Epithelial cell of prostate (primary cell): ENCODE results near the gene VAV2.
"Not testable (repeated sequence)": the region's sequence is repeated elsewhere in the genome, so short reads cannot be mapped to it uniquely, and the experiment has no call there.

Source experiments
- DNase-seq: peaks from one replicate; pipeline ENCODE4 v3.0.0-alpha.2; 2011; ENCODE audit warnings: low read depth, low spot score
- H3K27ac ChIP-seq: fragments of 450-650 bp; 2 replicates; pipeline ENCODE4 v1.5.1; 2017; ENCODE audit warnings: mild to moderate bottlenecking

Gene VAV2

DNA sequence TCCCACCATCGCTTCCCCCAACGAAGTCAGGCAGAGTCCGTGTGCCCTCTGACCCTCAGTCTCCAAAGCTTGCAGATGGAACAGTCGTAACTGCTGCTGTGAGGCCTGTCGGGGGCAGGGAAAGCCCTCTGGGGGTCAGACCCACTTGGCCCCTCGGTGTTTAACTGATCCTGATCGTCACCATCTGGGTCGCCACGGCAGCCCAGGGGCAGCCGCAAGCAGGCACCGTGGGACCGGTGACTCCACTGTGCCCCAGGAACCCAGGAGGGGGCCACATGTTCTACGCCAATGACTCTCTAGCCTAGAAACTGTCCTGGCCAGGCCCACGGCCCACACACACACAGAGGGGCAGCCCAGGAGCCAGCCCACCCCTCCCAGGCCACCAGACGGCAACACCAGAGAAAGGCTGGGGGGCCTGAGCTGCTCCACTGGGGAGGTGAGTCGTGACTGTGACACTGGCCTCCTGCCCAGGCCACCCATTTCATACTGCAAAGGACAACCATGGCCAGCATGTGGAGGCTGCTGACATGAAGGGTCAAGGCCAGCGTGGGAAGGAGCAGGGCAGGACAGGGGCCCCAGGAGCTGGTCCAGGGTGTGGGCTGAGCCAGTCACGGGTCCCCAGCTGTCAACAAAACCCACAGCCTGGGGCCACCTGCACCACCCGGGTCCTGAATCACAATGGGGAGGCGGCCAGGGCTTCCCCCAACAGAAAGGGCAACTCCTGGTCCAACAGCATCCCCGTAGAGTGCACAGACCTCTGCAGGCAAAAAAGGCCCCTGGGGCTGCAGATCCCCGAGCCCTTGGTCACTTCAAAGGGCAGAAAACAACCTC, 20.8 kb downstream of the VAV2 start:
- no peak overlapping the region for H3K27ac ChIP-seq
- DNase-seq: no peak

DNA sequence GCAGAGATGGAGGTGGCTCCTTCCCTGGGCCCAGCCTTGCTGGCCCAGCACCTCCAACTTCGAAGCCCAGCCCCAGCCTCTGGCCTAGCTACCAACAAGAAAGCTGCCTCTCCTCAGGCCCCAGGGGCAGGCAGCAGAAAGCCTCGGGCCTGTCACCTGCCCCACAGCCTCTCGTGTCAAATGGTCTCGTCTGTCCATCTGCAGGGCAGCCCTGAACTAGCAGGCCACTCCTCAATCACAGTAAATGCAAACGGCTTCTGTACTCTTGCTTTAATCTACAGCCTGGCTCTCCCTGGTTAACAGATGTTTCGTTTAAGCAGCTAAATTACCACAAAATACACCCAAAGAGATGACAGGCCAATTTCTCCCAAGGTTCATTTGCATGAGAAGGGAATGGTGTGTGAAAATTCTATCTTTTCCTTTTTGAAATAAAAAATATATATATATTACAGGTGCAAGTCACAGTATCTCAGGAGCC, 21.5 kb downstream of the VAV2 start:
- no peak for DNase-seq

DNA sequence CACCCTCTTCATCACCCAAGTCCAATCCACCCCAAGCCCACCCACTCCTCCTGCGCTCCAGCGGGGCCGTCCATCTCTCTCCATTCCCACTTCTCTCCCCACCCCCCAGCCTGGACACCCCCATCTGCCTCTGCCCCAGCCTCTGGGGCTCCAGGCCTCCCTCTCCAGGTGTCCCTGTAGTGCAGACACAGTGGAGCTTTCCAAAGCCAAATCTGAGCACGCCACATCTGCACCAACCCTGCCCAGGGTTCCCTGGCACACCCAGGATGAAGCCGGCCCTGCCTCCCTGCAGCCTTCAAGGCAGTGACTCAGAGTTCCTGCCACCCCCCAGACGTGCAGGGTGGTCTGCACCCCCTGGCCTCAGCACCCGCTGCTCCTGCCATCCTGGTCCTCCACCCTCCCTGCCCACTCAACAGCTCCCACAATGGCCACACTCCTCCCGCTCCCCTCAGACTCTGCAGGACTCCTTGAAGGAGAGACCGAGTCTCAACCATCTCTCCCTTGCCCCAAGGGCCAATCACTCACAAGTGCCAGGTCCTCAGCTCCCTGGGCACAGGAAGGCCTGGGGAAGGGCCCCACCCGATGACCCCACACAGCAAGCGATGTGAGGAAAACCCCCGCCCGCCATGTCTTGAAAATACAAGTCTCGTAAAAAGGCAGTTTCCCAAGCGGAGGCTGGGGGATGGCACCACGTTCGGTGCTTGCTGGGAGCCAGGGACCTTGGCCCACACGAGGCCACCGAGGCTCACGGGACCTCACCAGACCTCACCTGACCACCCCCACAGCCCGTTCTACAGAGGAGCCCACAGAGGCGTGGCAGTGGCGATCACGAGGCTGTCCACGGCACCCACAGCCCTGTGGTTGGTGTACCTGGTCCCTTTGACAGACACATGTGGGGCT, 22.2 kb downstream of the VAV2 start:
- no peak overlapping the region for H3K27ac ChIP-seq
- DNase-seq: no peak

More for the DNA sequence above, 21.5 kb downstream of the VAV2 start:
- no peak overlapping the region for H3K27ac ChIP-seq

DNA sequence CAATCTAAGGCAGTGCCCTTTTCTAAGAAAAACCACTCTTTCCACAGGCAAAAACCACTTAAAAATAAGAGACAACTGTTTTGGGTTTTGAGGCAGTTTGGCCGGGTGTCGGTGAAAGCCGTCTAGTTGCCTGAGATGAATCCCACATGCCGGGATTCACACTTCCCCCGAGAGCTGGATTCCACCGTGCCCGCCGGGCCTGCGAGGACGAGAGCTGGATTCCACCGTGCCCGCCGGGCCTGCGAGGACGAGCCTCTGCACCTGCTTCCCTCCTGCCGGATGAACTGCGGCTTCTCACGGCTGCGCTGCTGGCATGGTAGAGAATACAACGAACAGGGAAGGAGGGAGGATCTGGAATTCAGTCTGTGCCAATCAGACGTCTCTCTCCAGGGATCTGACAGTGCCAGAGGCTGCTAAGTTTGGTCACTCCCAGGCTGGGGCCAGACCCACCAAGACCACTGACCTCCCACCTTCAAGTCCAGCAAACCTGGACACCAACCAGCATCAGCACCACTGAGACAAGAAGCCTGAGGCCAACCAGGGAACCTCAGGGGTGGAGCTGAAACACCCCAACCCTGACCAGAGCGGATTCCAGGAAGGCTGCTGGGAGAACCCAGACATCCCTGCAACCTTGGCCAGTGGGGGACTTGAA, 23.0 kb downstream of the VAV2 start:
- no peak for DNase-seq
- no peak overlapping the region for H3K27ac ChIP-seq

DNA sequence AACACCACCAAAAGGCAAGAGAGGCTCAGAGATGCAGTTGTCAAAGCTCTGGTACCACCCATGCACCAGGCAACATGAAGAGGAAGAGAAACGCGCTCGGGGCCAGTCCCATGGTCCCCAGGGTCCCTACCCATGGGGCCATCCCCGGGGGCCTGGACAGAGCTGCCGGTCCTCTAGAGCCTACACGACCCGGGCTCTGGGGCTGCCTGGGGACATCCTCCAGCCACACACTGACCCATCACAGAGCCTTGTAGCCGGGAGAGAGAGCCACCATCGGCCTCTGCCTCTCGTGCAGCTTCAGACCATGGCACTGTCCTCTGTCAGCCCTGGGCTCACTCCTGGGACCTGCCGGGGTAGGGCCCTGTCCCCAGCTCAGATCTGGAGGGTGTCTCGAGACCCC, 23.7 kb downstream of the VAV2 start:
- no peak for DNase-seq
- no peak overlapping the region for H3K27ac ChIP-seq

DNA sequence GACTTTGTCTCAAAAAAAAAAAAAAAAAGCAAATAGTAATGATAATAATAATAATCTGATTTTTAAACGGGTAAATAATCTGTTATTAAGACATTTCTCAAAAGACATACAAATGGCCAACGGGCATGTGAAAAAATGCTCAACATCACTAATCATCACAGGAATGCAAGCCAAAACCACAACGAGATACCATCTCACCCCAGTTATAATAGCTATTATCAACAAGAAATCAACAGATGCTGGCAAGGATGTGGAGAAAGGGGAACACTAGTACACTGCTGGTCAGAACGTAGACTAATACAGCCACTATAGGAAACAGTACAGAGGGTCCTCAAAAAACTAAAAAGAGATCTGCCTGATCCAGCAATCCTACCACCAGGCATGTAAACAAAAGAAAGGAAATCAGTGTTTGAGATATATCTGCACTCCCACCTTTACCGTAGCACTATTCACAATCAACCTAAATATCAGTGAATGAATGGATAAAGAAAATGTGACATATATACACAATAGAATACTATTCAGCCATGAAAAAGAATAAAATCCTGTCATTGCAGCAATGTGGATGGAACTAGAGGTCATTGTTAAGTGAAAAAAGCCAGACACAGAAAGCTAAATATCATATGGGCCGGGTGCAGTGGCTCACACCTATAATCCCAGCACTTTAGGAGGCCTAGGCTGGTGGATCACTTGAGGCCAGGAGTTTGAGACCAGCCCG, 24.9 kb downstream of the VAV2 start:
- no peak overlapping the region for H3K27ac ChIP-seq
- DNase-seq: no peak

DNA sequence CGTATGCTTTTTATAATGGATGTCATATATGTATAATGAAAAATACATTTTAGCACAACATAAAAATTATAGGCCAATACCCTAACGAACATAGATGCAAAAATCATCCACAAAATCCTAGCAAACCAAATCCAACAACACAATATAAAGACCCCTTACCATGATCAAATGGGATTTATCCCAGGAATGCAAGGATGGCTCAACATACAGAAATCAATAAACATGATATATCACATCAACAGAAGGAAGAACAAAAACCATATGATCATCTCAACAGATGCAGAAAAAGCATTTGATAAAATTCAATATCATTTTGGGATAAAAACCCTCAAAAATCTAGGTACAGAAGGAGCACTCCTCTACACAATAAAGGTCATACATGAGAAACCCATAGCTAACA, 27.7 kb downstream of the VAV2 start:
- no peak overlapping the region for H3K27ac ChIP-seq

DNA sequence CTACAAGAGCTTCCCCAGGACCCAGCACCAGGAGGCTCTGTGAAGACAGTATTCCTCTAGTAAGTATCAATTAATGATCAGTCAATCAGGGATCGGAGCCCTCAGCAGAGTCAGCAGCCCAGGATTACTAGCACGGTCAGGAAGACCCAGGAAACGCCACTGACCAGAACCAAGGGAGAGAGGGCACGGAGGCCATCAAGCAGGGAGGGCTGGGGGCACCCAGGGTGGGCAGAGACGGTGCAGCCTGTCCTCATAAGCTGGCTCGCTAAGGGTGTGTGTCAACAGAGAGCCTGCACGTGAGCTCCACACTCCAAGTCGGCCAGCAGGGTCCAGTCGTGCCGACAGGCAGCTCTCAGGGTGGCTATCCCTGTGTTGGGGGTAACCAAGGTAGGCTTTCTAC, 29.0 kb downstream of the VAV2 start:
- no peak for DNase-seq
- H3K27ac ChIP-seq: no peak overlapping the region

More for the DNA sequence above, 27.7 kb downstream of the VAV2 start:
- no peak for DNase-seq

DNA sequence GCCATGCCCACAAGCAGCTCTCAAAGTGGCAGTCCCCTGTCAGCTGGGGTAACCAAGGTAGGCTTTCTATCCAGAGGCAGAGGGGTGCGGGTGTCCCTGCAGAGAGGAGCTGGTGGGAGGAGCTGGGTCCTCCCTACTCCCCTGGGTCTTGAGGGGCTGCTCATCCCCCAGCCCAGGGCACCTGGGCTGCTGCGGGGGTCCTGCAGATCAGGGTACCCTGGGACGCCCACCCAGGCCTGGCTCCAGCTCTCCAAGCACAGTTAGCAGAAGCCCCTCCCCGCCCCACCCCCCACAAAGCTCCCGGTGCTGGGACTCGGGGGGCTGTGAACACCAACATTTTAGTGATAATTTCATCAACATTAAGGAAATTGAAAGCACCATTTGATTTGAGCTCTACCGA, 29.8 kb downstream of the VAV2 start:
- H3K27ac ChIP-seq: no peak overlapping the region
- DNase-seq: no peak

DNA sequence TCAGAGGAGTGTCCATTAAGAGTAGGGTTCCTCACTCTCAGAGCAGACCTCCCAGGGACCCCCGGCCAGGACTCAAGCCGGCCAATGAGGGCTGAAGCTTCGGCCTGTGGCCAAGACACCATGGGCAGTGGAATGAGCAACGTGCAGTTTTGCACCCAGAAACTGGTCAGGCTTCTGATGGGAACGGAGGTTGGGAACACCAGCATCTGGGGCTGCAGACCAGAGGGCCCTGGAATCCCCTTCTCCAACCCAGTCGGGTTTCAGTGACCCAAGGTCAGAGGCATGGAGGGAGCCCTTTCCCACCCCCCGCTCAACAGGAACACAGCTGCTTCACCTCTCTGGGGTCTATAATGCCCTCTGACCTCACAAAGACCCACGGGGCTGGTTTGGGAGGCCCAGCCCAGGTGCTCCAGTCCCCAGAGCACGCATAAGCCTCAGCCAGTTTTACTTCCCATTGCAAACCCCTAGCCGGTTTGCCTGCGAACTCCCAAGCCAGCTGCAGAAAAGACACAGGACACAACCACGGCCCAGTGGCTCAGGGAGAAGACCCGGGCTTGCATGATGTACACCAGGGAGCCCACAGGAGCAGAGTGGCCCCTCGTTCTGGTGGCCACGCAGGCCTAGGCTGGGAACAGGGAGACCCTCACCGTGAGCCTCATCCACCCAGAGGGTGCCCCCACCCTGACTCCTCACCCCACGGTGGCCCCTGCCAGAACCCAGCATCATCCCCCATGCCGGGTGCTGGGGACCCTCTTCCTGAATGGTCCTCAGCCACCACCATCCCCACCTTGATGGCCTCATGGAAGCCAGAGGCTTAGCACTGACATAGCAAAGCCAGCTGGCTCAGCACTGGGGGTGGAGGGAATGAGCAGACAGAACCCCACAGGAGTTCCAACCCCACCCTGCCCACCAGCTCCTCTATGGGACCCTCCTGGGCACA, 30.6 kb downstream of the VAV2 start:
- DNase-seq: no peak
- H3K27ac ChIP-seq: no peak overlapping the region

DNA sequence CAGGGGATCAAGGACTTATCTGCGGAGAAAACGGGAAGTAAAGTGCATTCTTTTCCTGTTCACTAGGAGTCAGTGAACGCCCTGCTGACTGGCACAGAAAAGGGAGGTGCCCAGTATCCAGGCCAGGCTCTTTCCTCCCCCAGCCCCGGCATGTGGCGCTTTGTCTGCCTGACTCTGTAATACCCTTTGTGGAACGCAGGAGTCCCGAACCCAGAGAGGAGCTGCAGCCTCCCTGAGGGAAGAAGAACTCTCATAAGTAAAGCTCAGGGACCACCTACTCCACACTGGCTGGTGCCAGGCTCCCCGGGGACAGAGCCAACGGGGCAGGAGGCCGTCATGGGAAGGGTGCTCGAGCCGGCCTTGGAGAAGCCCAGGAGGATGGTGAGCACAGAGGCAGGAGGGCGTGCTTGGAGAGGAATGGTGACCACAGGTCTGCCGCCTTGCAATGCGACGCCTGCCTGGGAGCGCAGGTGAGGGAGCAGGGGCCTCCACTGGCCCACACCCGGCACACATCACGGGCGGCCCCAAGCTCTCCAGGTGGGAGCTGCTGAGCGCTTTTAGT, 31.5 kb downstream of the VAV2 start:
- DNase-seq: no peak
- H3K27ac ChIP-seq: no peak overlapping the region

DNA sequence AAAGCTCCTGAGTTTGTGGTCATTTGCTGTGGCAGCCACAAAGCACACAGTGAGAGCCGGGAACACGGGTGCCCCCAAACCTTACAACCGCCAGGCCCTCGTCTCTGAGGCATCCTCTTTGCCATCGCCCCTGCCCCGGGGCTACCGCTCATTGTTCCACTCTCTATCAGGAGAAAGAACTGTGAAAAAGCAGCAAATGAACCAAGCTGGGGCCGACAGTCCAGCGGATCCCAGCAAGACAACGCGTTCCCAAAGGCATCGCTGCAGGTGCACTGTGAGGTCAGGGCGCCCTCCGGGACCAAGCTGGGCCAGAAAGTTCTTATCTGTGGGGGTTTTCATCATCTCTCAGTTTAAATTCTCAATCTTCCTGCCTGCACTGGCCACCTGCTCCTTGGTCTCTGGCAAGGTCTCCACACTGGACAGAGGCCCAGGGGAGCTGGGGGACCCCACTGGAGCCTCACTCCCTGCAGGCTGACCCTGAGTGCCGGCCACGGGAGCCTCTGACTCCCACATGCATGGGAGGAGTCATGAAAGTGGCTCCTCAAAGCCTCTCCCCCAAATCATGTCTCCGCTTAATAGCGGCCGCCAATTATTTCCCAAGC, 32.1 kb downstream of the VAV2 start:
- no peak for DNase-seq
- no peak overlapping the region for H3K27ac ChIP-seq

DNA sequence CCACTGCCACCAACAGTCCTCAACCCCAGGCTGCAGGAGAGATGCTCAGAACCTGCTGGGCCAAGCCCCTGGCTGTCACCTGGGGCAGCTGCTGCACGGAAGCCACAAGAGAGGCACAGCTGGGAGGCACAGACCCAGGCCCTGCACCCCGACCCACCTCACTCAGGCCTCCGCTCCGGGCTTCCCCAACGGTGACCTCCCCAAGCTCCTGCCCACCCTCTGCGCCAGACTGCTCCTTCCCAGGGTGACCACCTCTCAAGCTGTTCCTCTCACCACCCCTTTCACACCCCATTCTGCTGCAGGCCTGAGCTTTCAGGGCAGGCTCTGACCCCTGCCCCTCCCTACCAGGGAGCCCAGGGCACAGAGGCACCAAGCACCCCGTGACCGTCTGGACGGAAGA, 33.0 kb downstream of the VAV2 start:
- no peak overlapping the region for H3K27ac ChIP-seq
- DNase-seq: no peak

DNA sequence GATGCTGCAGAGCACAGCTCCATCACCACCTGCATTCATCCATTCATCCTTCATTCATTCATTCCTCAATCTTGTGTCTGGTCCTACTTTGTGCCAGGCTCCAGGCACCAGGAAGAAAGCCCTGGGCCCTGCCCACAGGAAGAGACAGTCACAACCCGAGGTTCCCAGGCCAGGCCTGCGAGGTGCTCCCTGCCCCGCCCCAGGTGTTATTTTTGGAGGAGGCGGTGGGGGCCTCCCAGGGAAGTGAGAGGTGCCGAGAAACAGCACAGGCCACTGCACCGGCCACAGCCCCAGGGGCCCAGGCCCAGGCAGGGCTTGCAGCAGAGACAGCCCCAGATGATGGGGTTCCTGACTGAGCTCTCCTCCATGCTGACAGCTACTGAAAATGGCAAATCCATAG, 33.4 kb downstream of the VAV2 start:
- no peak overlapping the region for H3K27ac ChIP-seq
- no peak for DNase-seq

DNA sequence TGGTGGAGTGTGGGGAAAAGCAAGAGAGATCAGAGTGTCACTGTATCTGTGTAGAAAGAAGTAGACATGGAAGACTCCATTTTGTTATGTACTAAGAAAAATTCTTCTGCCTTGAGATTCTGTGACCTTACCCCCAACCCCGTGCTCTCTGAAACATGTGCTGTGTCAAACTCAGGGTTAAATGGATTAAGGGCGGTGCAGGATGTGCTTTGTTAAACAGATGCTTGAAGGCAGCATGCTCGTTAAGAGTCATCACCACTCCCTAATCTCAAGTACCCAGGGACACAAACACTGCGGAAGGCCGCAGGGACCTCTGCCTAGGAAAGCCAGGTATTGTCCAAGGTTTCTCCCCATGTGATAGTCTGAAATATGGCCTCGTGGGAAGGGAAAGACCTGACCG, 34.4 kb downstream of the VAV2 start:
- DNase-seq, H3K27ac ChIP-seq: not testable (repeated sequence)

DNA sequence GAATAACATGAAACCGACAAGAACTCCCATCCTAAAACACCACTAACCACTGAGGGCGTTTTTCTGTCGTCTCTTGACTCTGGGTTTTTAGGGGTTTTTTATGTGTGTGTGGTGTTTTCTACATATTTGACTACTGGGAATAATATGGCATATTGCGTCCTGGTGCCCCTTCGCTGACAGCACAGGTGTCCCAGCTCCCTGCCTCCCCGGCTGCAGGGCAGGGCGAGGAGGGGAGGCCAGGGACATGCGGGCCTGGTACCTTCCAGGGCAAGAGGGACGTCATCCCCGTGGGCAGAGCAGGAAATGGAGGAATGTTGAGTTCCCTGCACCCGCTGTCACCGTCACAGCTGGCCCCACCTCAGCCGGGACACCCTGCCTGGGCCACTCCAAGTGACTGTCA, 34.8 kb downstream of the VAV2 start:
- no peak for DNase-seq
- no peak overlapping the region for H3K27ac ChIP-seq

DNA sequence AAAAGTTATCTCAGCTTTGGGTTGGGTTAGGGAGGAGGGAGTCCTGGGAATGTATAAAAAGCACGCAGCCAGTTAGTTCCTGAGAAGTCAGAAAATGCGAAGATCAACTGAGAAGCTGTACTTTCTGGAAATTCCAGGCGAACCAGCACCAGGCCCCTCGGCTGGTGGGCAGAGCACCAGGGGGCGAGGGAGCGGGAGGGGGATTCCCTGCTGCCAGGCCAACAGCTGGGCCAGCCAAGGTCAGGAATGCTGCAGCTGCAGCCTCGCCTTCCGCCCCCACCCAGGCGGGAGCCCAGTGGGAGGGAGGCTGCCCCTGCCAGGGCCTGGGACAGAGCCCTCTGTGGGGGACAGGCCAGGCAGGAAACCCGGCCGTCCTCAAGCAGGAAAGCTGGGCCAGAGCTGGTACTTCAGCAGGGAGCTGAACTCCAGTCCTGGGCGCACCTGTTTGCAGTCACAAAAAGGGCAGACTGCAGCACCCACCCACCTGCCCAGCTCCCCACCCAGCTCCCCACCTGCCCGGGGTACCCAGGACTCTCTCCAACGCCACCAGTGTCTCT, 35.5 kb downstream of the VAV2 start:
- no peak overlapping the region for H3K27ac ChIP-seq
- DNase-seq: no peak

DNA sequence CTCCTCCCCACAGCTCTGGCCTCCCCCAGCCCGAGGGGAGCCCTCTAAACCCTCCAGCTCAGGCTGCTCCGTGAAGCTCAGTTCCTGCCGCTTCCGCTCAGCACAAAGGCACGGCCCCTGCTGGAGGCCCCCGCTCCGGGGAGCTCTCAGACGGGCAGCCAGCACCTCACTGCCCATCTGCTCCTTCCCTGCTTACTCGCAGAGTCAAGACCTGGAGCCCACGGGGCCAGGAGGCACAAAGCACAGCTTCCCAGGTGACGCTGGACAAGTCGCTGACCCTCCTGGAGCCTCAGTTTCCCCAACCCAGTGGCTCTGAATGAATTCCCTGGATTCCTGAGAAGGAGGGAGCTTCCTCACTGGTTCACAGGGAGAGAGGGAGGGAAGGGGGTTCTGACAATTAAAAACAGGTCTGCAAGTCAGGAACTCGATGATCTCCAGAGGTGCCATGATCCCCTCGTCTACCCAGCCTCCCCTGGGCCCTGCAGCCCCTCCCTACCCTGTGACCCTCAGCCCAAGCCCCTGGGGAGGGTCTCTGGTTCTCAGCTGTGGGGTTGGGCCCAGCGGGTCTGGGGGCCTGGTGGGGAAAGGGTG, 36.2 kb downstream of the VAV2 start:
- no peak for DNase-seq
- H3K27ac ChIP-seq: no peak overlapping the region
